HEK293 (cell line): ENCODE data around the gene DNAH7.

ENCODE experiments used
- CTCF ChIA-PET: fragments of 350-600 bp; formaldehyde crosslinking; extraction: SDS; loops from one replicate; lab custom pipeline; 2021; ENCODE audit warnings: antibody characterized with exemption; lab: Yijun Ruan, JAX
- POLR2A ChIA-PET: fragments of 300-600 bp; formaldehyde crosslinking; extraction: SDS; loops from one replicate; lab custom pipeline; 2020; ENCODE audit warnings: antibody characterized with exemption, inconsistent platforms; lab: Yijun Ruan, JAX
- H3K27ac ChIP-seq: fragments of 200-500 bp; sonication (Bioruptor generic); 2 replicates; pipeline ENCODE4 v1.5.1; 2014; ENCODE audit warnings: low read depth, low read length, control low read depth, inconsistent platforms; ENCODE audit errors: extremely low read depth
- H3K36me3 ChIP-seq, 2 experiments: fragments of 200-500 bp in 1 of 2; sonication (Bioruptor generic) in 1 of 2; 1 replicate in 1 of 2; 2 replicates in 1 of 2; pipeline ENCODE4 v1.5.1; 2014 to 2017; ENCODE audit warnings: inconsistent platforms in 2 of 2, low read length in 2 of 2; ENCODE audit not compliant: control insufficient read depth in 2 of 2, insufficient read depth in 1 of 2
- H3K4me1 ChIP-seq: fragments of 200-500 bp; sonication (Bioruptor generic); 2 replicates; pipeline ENCODE4 v1.5.1; 2014; ENCODE audit warnings: mild to moderate bottlenecking, low read length, inconsistent platforms; ENCODE audit not compliant: control insufficient read depth, insufficient read depth
- H3K4me3 ChIP-seq: 2 replicates; pipeline ENCODE4 v1.5.1; 2011; ENCODE audit warnings: low read depth, mild to moderate bottlenecking, control low read depth, low read length, moderate library complexity
- H3K9me3 ChIP-seq: fragments of 200-500 bp; sonication (Bioruptor generic); 2 replicates; pipeline ENCODE4 v1.5.1; 2014; ENCODE audit warnings: low read depth, low read length, inconsistent platforms; ENCODE audit not compliant: control insufficient read depth, insufficient read depth
- FEZF1 ChIP-seq: fragments of 450-650 bp; formaldehyde crosslinking; IDR thresholded peaks from 2 replicates; pipeline ENCODE4 v1.5.1; 2016; ENCODE audit warnings: missing biosample characterization, missing genetic modification characterization
- WT1 ChIP-seq: fragments of 450-650 bp; formaldehyde crosslinking; IDR thresholded peaks from 2 replicates; pipeline ENCODE4 v1.5.1; 2016; ENCODE audit warnings: missing biosample characterization, missing genetic modification characterization
- ZIC2 ChIP-seq: fragments of 450-650 bp; formaldehyde crosslinking; IDR thresholded peaks from 2 replicates; pipeline ENCODE4 v1.5.1; 2016; ENCODE audit warnings: missing biosample characterization, missing genetic modification characterization
- ZNF10 ChIP-seq: fragments of 450-650 bp; formaldehyde crosslinking; IDR thresholded peaks from 2 replicates; pipeline ENCODE4 v1.5.1; 2017; ENCODE audit warnings: missing biosample characterization, missing genetic modification characterization
- ZNF148 ChIP-seq: fragments of 450-650 bp; formaldehyde crosslinking; IDR thresholded peaks from 2 replicates; pipeline ENCODE4 v1.5.0; 2017; ENCODE audit warnings: missing biosample characterization, missing genetic modification characterization, borderline replicate concordance
- ZNF211 ChIP-seq: fragments of 450-650 bp; formaldehyde crosslinking; IDR thresholded peaks from 2 replicates; pipeline ENCODE4 v1.5.1; 2016; ENCODE audit warnings: low read depth, missing biosample characterization, missing genetic modification characterization
- ZNF341 ChIP-seq: fragments of 450-650 bp; formaldehyde crosslinking; IDR thresholded peaks from 2 replicates; pipeline ENCODE4; 2016; ENCODE audit warnings: low read depth, missing biosample characterization, missing genetic modification characterization
- ZNF37A ChIP-seq: fragments of 450-650 bp; IDR thresholded peaks from 2 replicates; pipeline ENCODE4 v1.5.1; 2018; ENCODE audit warnings: missing biosample characterization, missing genetic modification characterization
- ZNF513 ChIP-seq: fragments of 450-650 bp; IDR thresholded peaks from 2 replicates; pipeline ENCODE4 v1.5.1; 2018; ENCODE audit warnings: missing biosample characterization, missing genetic modification characterization
- ZNF521 ChIP-seq: fragments of 450-650 bp; formaldehyde crosslinking; IDR thresholded peaks from 2 replicates; pipeline ENCODE4 v1.5.1; 2017; ENCODE audit warnings: missing biosample characterization, mild to moderate bottlenecking, missing genetic modification characterization
- ZNF529 ChIP-seq: fragments of 450-650 bp; formaldehyde crosslinking; IDR thresholded peaks from 2 replicates; pipeline ENCODE4 v1.5.1; 2017; ENCODE audit warnings: missing genetic modification characterization, missing biosample characterization; ENCODE audit not compliant: insufficient replicate concordance
- ZNF580 ChIP-seq: fragments of 450-650 bp; formaldehyde crosslinking; IDR thresholded peaks from 2 replicates; pipeline ENCODE4 v1.5.1; 2016; ENCODE audit warnings: missing biosample characterization, missing genetic modification characterization
- ZNF585B ChIP-seq: fragments of 450-650 bp; formaldehyde crosslinking; IDR thresholded peaks from 2 replicates; pipeline ENCODE4 v1.5.1; 2016; ENCODE audit warnings: missing biosample characterization, missing genetic modification characterization
- ZNF621 ChIP-seq: fragments of 450-650 bp; formaldehyde crosslinking; IDR thresholded peaks from 2 replicates; pipeline ENCODE4 v1.5.1; 2017; ENCODE audit warnings: missing biosample characterization, missing genetic modification characterization
- ZNF624 ChIP-seq: fragments of 450-650 bp; formaldehyde crosslinking; IDR thresholded peaks from 2 replicates; pipeline ENCODE4 v1.5.1; 2017; ENCODE audit warnings: missing biosample characterization, missing genetic modification characterization
- ZNF645 ChIP-seq: fragments of 450-650 bp; formaldehyde crosslinking; IDR thresholded peaks from 2 replicates; pipeline ENCODE4; 2016; ENCODE audit warnings: missing biosample characterization, missing genetic modification characterization
- ZNF658 ChIP-seq: fragments of 450-650 bp; formaldehyde crosslinking; IDR thresholded peaks from 2 replicates; pipeline ENCODE4; 2016; ENCODE audit warnings: missing biosample characterization, missing genetic modification characterization
- ZNF701 ChIP-seq: fragments of 450-650 bp; formaldehyde crosslinking; IDR thresholded peaks from 2 replicates; pipeline ENCODE4 v1.5.1; 2016; ENCODE audit warnings: missing biosample characterization, missing genetic modification characterization
- ZNF707 ChIP-seq: fragments of 450-650 bp; formaldehyde crosslinking; IDR thresholded peaks from 2 replicates; pipeline ENCODE4 v1.5.1; 2016; ENCODE audit warnings: missing biosample characterization, missing genetic modification characterization
- ZSCAN16 ChIP-seq: fragments of 450-650 bp; formaldehyde crosslinking; IDR thresholded peaks from 2 replicates; pipeline ENCODE4 v1.5.1; 2016; ENCODE audit warnings: missing biosample characterization, missing genetic modification characterization
- ZSCAN18 ChIP-seq: fragments of 450-650 bp; formaldehyde crosslinking; IDR thresholded peaks from 2 replicates; pipeline ENCODE4 v1.5.1; 2016; ENCODE audit warnings: missing biosample characterization, missing genetic modification characterization

DNAH7 gene

GRCh38 chr2:196059491-196059960 is 9.1 kb downstream of the DNAH7 start:
- Histone ChIP-seq H3K27ac (no peak overlapping the region), H3K9me3 (no peaks in the 10 kb centered on the region), H3K4me3 (no peak overlapping the region), H3K4me1 (no peaks in the 10 kb centered on the region), H3K36me3 (no peaks in the 10 kb centered on the region)
- TF ChIP-seq ZNF707 (tag by site-specific recombination) (no peak), ZIC2 (tag by site-specific recombination) (peak; percentile 95), ZNF624 (tag by site-specific recombination) (no peak)
- ChIA-PET CTCF (no interaction called here), POLR2A (no interaction called here)

- CTCF ChIA-PET = interaction anchor here (3.7 kb wide), 1 partner anchor 13 kb away, joined by 15 read pairs; no protein-coding TSS in a partner anchor
- no peaks in the 10 kb centered on the region for H3K9me3 ChIP-seq
Measured at GRCh38 chr2:196054631-196055030, 14.0 kb downstream of the DNAH7 start.

GRCh38 chr2:196046123-196046917 is 22.3 kb downstream of the DNAH7 start:
- ChIA-PET POLR2A (no interaction called here), CTCF (interaction anchor here (0.8 kb wide), 1 partner anchor 21 kb away, joined by 6 read pairs; no protein-coding TSS in a partner anchor)
- no peaks in the 10 kb centered on the region for H3K4me1 ChIP-seq
- H3K27ac ChIP-seq = no peak overlapping the region
- TF ChIP-seq WT1 (tag by site-specific recombination) (no peak), ZNF645 (tag by site-specific recombination) (no peak), ZNF10 (tag by site-specific recombination) (no peak), ZIC2 (tag by site-specific recombination) (no peak), ZNF37A (tag by site-specific recombination) (no peak), ZNF211 (no peak), ZNF585B (no peak)
- H3K4me3 ChIP-seq = no peak overlapping the region
- no peaks in the 10 kb centered on the region for H3K36me3 ChIP-seq
- H3K9me3 ChIP-seq = no peaks in the 10 kb centered on the region

More at GRCh38 chr2:196054631-196055030, 14.0 kb downstream of the DNAH7 start:
- H3K4me3 ChIP-seq = no peak overlapping the region
- H3K36me3 ChIP-seq = no peaks in the 10 kb centered on the region
- TF ChIP-seq ZSCAN18 (tag by site-specific recombination) = no peak
- TF ChIP-seq ZNF529 (tag by site-specific recombination) = no peak
- TF ChIP-seq ZNF621 (tag by site-specific recombination) = no peak
- TF ChIP-seq ZSCAN16 (tag by site-specific recombination) = no peak
- POLR2A ChIA-PET = no interaction called here
- H3K4me1 ChIP-seq = no peaks in the 10 kb centered on the region
- H3K27ac ChIP-seq = no peak overlapping the region

GRCh38 chr2:196041786-196042185 is 26.9 kb downstream of the DNAH7 start:
- Histone ChIP-seq H3K36me3 (no peaks in the 10 kb centered on the region), H3K9me3 (no peaks in the 10 kb centered on the region), H3K4me1 (no peaks in the 10 kb centered on the region), H3K27ac (no peak overlapping the region), H3K4me3 (no peak overlapping the region)
- ChIA-PET CTCF (no interaction called here), POLR2A (no interaction called here)
- TF ChIP-seq ZNF701 (tag by site-specific recombination) (no peak), ZNF513 (tag by site-specific recombination) (no peak), FEZF1 (tag by site-specific recombination) (no peak), ZNF341 (tag by site-specific recombination) (no peak), ZNF580 (no peak), ZNF148 (tag by site-specific recombination) (no peak), ZNF521 (no peak), ZNF658 (tag by site-specific recombination) (no peak)
